ENCODE measurements around the gene PRR12. TPM values are rescaled to one million over a fixed set of nuclear protein-coding genes. Genes with fewer than 3 reads are reported as not detected.

Gene PRR12
- polyA plus RNA-seq, 3 donors, result 17.0 to 30.2 (median 28.6) TPM

GRCh38 chr19:49655570-49656455, 64.8 kb downstream of the PRR12 start:
- DNase-seq (ENCODE audit: extremely low read depth in 1 of 11, low read depth in 9 of 11, low spot score in 4 of 11), result no peak

GRCh38 chr19:49656456-49657109, 65.6 kb downstream of the PRR12 start:
- no peak for DNase-seq (ENCODE audit: extremely low read depth in 1 of 11, low read depth in 9 of 11, low spot score in 4 of 11)

GRCh38 chr19:49657493-49658138, 66.6 kb downstream of the PRR12 start:
- DNase-seq (ENCODE audit: extremely low read depth in 1 of 11, low read depth in 9 of 11, low spot score in 4 of 11), result no peak

- DNase-seq (ENCODE audit: extremely low read depth in 1 of 11, low read depth in 9 of 11, low spot score in 4 of 11), result no peak
Measured at GRCh38 chr19:49658139-49658517, 67.1 kb downstream of the PRR12 start.

GRCh38 chr19:49658566-49659442, 67.8 kb downstream of the PRR12 start:
- no peak for DNase-seq (ENCODE audit: extremely low read depth in 1 of 11, low read depth in 9 of 11, low spot score in 4 of 11)

GRCh38 chr19:49660338-49660961, 69.5 kb downstream of the PRR12 start:
- DNase-seq (ENCODE audit: extremely low read depth in 1 of 11, low read depth in 9 of 11, low spot score in 4 of 11), result no peak

GRCh38 chr19:49662011-49662410, 71.0 kb downstream of the PRR12 start:
- DNase-seq (ENCODE audit: extremely low read depth in 1 of 11, low read depth in 9 of 11, low spot score in 4 of 11), result no peak

- DNase-seq (ENCODE audit: extremely low read depth in 1 of 11, low read depth in 9 of 11, low spot score in 4 of 11), result no peak
Measured at GRCh38 chr19:49663224-49663623, 72.2 kb downstream of the PRR12 start.

- DNase-seq (ENCODE audit: extremely low read depth in 1 of 11, low read depth in 9 of 11, low spot score in 4 of 11), result peak in 7 of 11 donors; percentile 63 to 76 (median 73)
Measured at GRCh38 chr19:49664171-49665035, 73.4 kb downstream of the PRR12 start.

GRCh38 chr19:49665036-49665350, 74.0 kb downstream of the PRR12 start:
- no peak for DNase-seq (ENCODE audit: extremely low read depth in 1 of 11, low read depth in 9 of 11, low spot score in 4 of 11)

- peak; percentile 92 to 98 (median 95) for DNase-seq (ENCODE audit: extremely low read depth in 1 of 11, low read depth in 9 of 11, low spot score in 4 of 11)
Measured at GRCh38 chr19:49665351-49666119, 74.6 kb downstream of the PRR12 start, which contains the start of the genes BCL2L12 and IRF3. BCL2L12 (plus strand) TSS chr19:49665933; CDS start chr19:49666693, 760 bp downstream. IRF3 (minus strand) TSS chr19:49665857; CDS start chr19:49664838, 1,019 bp downstream.

GRCh38 chr19:49666120-49666444, 75.1 kb downstream of the PRR12 start:
- DNase-seq (ENCODE audit: extremely low read depth in 1 of 11, low read depth in 9 of 11, low spot score in 4 of 11), result peak in 1 of 11 donors; percentile 43

GRCh38 chr19:49667473-49667872, 76.5 kb downstream of the PRR12 start:
- DNase-seq (ENCODE audit: extremely low read depth in 1 of 11, low read depth in 9 of 11, low spot score in 4 of 11), result no peak

- DNase-seq (ENCODE audit: extremely low read depth in 1 of 11, low read depth in 9 of 11, low spot score in 4 of 11), result no peak
Measured at GRCh38 chr19:49669516-49669915, 78.5 kb downstream of the PRR12 start.

GRCh38 chr19:49672131-49672919, 81.3 kb downstream of the PRR12 start:
- DNase-seq (ENCODE audit: extremely low read depth in 1 of 11, low read depth in 9 of 11, low spot score in 4 of 11), result peak in 5 of 11 donors; percentile 53 to 73 (median 70)
